Measurements from ENCODE around the gene CELSR1. TPM values are rescaled to one million over a fixed set of nuclear protein-coding genes. Genes with fewer than 3 reads are reported as not detected.

CELSR1 gene
- total RNA-seq, 1 donor from 2014 or later, result 27.6 TPM

- Histone ChIP-seq H2AFZ (ENCODE audit: low read depth, low read length) (peak overlapping the region; percentile 26), H3K4me3 (ENCODE audit: insufficient read depth, low read depth, low read length) (no peak overlapping the region), H3K9me3 (ENCODE audit: insufficient read depth, low read depth, low read length) (no peaks in the 10 kb centered on the region), H3K79me2 (ENCODE audit: insufficient read depth, low read length) (no peaks in the 10 kb centered on the region), H3K4me1 (ENCODE audit: insufficient read depth, low read length) (peaks cover 30% of the 10 kb centered on the region), H3K27ac (ENCODE audit: low read depth, low read length) (peak overlapping the region; percentile 64), H3K9ac (ENCODE audit: low read length) (peak overlapping the region; percentile 59), H3K4me2 (ENCODE audit: low read length) (peak overlapping the region; percentile 72), H4K20me1 (ENCODE audit: insufficient read depth, low read length) (peaks cover 4% of the 10 kb centered on the region), H3K36me3 (ENCODE audit: insufficient read depth, low read length) (no peaks in the 10 kb centered on the region), H3K27me3 (ENCODE audit: insufficient read depth, low read length) (no peaks in the 10 kb centered on the region)
- DNase-seq (ENCODE audit: low read depth) (peak; percentile 73), FAIRE-seq (no peak)
- Mint-ChIP-seq H3K4me1 (ENCODE audit: low read depth, unreplicated experiment) (peaks cover 37% of the 10 kb centered on the region), H3K27me3 (ENCODE audit: low read depth, unreplicated experiment) (peaks cover 5% of the 10 kb centered on the region), H3K36me3 (ENCODE audit: low read depth, unreplicated experiment) (peaks cover 2% of the 10 kb centered on the region), H3K4me3 (ENCODE audit: unreplicated experiment) (peak overlapping the region; percentile 64), H3K27ac (ENCODE audit: unreplicated experiment) (peak overlapping the region; percentile 86), H3K9me3 (ENCODE audit: unreplicated experiment) (no peaks in the 10 kb centered on the region)
- TF ChIP-seq EZH2 (IDR thresholded peaks at IDR 0.05; ENCODE audit: insufficient read depth, low read length) (no peak), CTCF (IDR thresholded peaks at IDR 0.05; ENCODE audit: insufficient read depth, low read depth, low read length) (no peak)
Measured at GRCh38 chr22:46546466-46547178, 9.2 kb upstream of the CELSR1 start.

- no peaks in the 10 kb centered on the region for H3K9me3 Mint-ChIP-seq (ENCODE audit: unreplicated experiment)
- no peak overlapping the region for H3K27ac ChIP-seq (ENCODE audit: low read depth, low read length)
- peaks cover 4% of the 10 kb centered on the region for H4K20me1 ChIP-seq (ENCODE audit: insufficient read depth, low read length)
- no peak overlapping the region for H3K4me3 ChIP-seq (ENCODE audit: insufficient read depth, low read depth, low read length)
- no peaks in the 10 kb centered on the region for H3K9me3 ChIP-seq (ENCODE audit: insufficient read depth, low read depth, low read length)
- no peak overlapping the region for H3K4me2 ChIP-seq (ENCODE audit: low read length)
- H3K27me3 Mint-ChIP-seq (ENCODE audit: low read depth, unreplicated experiment), result no peaks in the 10 kb centered on the region
- no peak overlapping the region for H2AFZ ChIP-seq (ENCODE audit: low read depth, low read length)
- FAIRE-seq, result no peak
- H3K9ac ChIP-seq (ENCODE audit: low read length), result no peak overlapping the region
- TF ChIP-seq EZH2 (IDR thresholded peaks at IDR 0.05; ENCODE audit: insufficient read depth, low read length) (no peak), CTCF (IDR thresholded peaks at IDR 0.05; ENCODE audit: insufficient read depth, low read depth, low read length) (no peak)
- peaks cover 30% of the 10 kb centered on the region for H3K4me1 ChIP-seq (ENCODE audit: insufficient read depth, low read length)
- H3K36me3 Mint-ChIP-seq (ENCODE audit: low read depth, unreplicated experiment), result peaks cover 2% of the 10 kb centered on the region
- H3K4me1 Mint-ChIP-seq (ENCODE audit: low read depth, unreplicated experiment), result peaks cover 37% of the 10 kb centered on the region
- no peaks in the 10 kb centered on the region for H3K79me2 ChIP-seq (ENCODE audit: insufficient read depth, low read length)
- no peaks in the 10 kb centered on the region for H3K36me3 ChIP-seq (ENCODE audit: insufficient read depth, low read length)
- no peaks in the 10 kb centered on the region for H3K27me3 ChIP-seq (ENCODE audit: insufficient read depth, low read length)
- H3K4me3 Mint-ChIP-seq (ENCODE audit: unreplicated experiment), result no peak overlapping the region
- DNase-seq (ENCODE audit: low read depth), result no peak
- H3K27ac Mint-ChIP-seq (ENCODE audit: unreplicated experiment), result no peak overlapping the region
Measured at GRCh38 chr22:46545086-46545792, 7.8 kb upstream of the CELSR1 start.
